Measurements from ENCODE around the gene CDO1.
A peak's percentile ranks its signal among the peaks of the same experiment; 100 is the strongest.

Gene CDO1

DNA sequence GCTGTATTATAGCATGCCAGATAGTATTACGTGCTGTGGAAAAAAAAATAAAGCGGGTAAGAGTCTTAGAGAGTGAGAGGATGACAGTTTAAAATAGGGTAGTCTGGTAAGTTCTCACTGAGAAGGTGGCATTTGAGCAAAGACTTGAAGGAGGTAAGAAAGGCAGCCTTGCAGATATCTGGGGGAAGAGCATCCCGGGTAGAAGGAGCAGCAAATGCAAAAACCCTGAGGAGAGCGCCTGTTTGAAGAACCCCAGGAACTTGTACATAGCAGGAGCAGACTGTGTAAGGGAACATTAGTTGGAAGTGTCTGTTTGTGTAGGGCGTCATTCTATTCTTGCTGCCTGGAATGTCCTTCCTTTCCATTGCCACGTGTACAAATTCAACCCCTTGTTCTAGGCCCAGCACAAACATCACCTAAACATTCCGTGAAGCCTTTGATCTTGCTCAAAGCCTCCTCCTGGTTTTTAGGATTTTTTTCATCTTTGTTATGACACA is 27.9 kb upstream of the CDO1 start:
- no peak overlapping the region for H3K4me3 ChIP-seq (ENCODE audit: low read depth, low read length)
- DNase-seq (ENCODE audit: low read depth): no peak
- TF ChIP-seq, protein P1, sequence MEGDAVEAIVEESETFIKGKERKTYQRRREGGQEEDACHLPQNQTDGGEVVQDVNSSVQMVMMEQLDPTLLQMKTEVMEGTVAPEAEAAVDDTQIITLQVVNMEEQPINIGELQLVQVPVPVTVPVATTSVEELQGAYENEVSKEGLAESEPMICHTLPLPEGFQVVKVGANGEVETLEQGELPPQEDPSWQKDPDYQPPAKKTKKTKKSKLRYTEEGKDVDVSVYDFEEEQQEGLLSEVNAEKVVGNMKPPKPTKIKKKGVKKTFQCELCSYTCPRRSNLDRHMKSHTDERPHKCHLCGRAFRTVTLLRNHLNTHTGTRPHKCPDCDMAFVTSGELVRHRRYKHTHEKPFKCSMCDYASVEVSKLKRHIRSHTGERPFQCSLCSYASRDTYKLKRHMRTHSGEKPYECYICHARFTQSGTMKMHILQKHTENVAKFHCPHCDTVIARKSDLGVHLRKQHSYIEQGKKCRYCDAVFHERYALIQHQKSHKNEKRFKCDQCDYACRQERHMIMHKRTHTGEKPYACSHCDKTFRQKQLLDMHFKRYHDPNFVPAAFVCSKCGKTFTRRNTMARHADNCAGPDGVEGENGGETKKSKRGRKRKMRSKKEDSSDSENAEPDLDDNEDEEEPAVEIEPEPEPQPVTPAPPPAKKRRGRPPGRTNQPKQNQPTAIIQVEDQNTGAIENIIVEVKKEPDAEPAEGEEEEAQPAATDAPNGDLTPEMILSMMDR (IDR thresholded peaks at IDR 0.05; ENCODE audit: low read depth, low read length): no peak
- TF ChIP-seq, protein P2, sequence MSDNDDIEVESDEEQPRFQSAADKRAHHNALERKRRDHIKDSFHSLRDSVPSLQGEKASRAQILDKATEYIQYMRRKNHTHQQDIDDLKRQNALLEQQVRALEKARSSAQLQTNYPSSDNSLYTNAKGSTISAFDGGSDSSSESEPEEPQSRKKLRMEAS (IDR thresholded peaks at IDR 0.05; ENCODE audit: low read depth, low read length): no peak
- TF ChIP-seq MYC (IDR thresholded peaks at IDR 0.05; ENCODE audit: low read depth, low read length): no peak

DNA sequence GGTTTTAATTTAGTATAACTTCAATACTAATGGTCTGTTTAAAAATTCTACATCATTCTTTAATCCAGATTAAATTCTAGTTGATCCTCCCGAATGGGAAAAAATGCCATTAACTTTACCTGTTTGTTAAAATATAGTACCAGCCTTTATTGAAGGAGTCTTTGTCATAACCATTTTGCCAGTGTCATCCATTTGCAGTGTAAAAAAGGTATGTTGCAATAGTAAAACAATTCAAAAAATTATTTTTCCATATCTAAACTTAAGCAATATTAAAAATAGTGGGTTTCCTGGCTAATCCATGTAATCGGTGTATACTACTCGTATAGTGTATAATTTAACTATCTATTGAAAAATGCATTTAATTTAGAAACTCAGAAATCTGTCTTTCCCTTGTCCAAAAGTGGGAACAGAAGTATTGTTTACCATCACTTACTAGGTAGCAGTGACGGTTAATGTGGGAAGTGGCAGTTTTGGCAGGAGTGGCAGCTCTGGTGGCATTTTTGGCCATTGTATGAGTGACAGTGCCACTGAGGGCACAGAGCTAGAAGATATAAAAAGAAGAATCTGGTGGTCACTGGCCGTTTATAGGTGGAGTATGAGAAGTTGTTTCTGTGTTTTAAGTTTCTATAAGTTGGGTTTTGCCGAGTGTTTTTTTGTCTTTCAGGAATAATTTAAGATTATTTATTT is 27.1 kb upstream of the CDO1 start:
- peak; percentile 11 for DNase-seq (ENCODE audit: low read depth)
- peak overlapping the region; percentile 91 for H3K4me3 ChIP-seq (ENCODE audit: low read depth, low read length)
- TF ChIP-seq, protein P2 (IDR thresholded peaks at IDR 0.05; ENCODE audit: low read depth, low read length): no peak
- TF ChIP-seq MYC (IDR thresholded peaks at IDR 0.05; ENCODE audit: low read depth, low read length) (no peak), POLR2A (IDR thresholded peaks at IDR 0.05; ENCODE audit: extremely low read depth, insufficient read length) (no peak)
- TF ChIP-seq, protein P1 (IDR thresholded peaks at IDR 0.05; ENCODE audit: low read depth, low read length): no peak

DNA sequence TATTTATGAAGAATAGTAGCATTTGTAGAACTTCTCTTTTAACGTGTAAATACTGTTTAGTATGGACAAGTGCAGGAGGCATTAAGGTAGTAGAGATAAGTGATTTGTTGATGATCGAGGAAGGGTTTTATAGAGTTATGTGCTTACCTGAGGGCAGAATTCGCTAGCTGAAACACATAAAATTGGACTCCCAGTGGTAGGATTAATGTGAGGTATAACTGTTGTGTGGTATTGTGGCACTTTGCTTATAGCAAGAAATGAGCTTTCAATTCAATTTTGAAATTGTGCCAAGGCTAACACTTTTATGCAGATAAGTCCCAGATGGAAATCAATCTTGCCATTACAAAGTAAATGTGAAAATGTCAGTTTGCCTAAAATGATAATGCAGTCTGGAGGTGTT is 26.5 kb upstream of the CDO1 start:
- TF ChIP-seq POLR2A (IDR thresholded peaks at IDR 0.05; ENCODE audit: extremely low read depth, insufficient read length) (no peak), MYC (IDR thresholded peaks at IDR 0.05; ENCODE audit: low read depth, low read length) (no peak)
- TF ChIP-seq, protein P1 (IDR thresholded peaks at IDR 0.05; ENCODE audit: low read depth, low read length): no peak
- TF ChIP-seq, protein P2 (IDR thresholded peaks at IDR 0.05; ENCODE audit: low read depth, low read length): no peak
- DNase-seq (ENCODE audit: low read depth): no peak
- H3K4me3 ChIP-seq (ENCODE audit: low read depth, low read length): peak overlapping the region; percentile 91

DNA sequence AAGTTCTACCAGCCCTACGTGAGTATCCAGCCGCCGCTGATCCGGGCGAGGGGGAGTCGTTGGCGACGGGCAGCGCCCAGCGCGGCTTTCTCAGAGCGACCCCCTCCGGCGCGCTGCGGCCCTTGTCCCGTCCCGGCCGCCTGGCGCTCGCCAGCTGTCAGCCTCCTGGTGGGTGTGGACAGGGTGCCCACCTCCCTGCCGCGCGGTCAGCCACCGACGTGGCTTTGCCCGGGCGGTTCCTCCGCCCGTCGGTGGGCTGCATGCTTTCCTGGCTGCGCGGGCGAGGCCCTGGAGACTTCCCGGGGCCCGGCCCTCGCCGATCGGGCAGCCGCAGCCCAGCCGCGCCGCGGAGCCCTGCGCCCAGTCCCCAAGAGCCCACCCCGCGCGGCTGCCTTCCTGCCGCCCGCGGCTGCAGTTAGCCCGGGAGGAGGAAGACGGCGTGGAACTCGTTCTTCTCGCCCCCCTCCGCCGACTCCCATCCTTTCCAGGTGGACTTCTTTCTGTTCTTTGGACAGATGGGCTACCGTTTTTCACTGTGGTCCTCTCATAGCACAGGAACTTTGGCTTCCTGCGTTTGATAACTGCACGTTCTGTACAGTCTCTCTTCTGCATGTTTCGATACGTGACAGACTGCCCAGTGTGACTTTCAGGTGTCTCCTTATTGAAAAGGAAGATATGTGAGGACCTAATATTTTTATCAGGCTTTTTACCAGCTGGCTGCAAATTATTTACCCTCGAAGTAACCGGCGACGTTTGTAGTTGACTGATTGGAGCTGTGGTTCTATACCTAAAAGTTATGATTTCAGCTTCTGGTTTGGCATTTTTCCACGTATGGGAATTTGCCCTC is 25.9 kb upstream of the CDO1 start:
- H3K4me3 ChIP-seq (ENCODE audit: low read depth, low read length): peak overlapping the region; percentile 91
- TF ChIP-seq, protein P2 (IDR thresholded peaks at IDR 0.05; ENCODE audit: low read depth, low read length): peak; percentile 31
- TF ChIP-seq MYC (IDR thresholded peaks at IDR 0.05; ENCODE audit: low read depth, low read length) (peak; percentile 49; the same call in 1 of the 2 replicates), POLR2A (IDR thresholded peaks at IDR 0.05; ENCODE audit: extremely low read depth, insufficient read length) (no peak)
- TF ChIP-seq, protein P1 (IDR thresholded peaks at IDR 0.05; ENCODE audit: low read depth, low read length): peak; percentile 19
- peak; percentile 81 for DNase-seq (ENCODE audit: low read depth)

DNA sequence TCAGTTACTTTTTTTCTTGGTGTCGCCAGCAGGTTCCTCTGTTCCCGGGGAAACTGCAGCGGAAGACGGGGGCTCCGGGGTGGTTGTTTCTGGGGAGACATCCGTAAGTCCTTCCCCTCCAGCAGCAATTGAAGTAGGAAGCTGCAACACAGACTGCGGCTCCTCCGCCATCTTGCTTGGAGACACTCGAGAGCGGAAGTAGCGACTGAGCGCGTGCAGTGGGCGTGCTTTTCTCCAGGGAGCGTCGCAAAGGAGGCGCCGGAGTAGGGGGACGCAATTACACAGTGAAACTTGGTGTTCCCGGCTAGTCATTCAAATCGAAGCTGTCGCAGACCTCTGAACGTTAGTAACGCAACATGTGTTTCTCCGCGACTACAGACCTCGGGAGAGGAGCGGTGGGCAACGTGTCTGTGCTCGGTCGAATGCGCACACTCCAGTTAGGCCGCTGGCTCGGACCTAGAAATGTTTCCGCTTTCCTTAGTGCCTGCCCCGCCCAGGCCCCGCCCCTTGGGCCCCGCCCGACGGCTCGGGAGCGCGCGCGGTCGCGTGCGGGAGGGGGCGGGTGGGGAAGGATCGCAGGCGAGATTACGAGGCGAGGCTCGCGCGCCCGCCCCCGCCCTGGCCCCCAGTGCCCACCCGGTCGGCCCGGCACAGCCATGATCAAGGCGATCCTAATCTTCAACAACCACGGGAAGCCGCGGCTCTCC is 25.1 kb upstream of the CDO1 start, which contains the start of the genes AP3S1 and ATG12:
TSS of gene AP3S1 (plus strand) at position 554 of the 707 bp plus-strand sequence. CDS start at position 657, 103 bp downstream.
TSS of gene ATG12 (minus strand) at position 184 of the 707 bp plus-strand sequence. CDS start at position 171, 13 bp downstream.
- TF ChIP-seq MYC (IDR thresholded peaks at IDR 0.05; ENCODE audit: low read depth, low read length) (peak; percentile 95), POLR2A (IDR thresholded peaks at IDR 0.05; ENCODE audit: extremely low read depth, insufficient read length) (peak; percentile 80)
- TF ChIP-seq, protein P1 (IDR thresholded peaks at IDR 0.05; ENCODE audit: low read depth, low read length): no peak
- TF ChIP-seq, protein P2 (IDR thresholded peaks at IDR 0.05; ENCODE audit: low read depth, low read length): peak; percentile 91
- peak within 1 kb of the TSS; percentile 91 for H3K4me3 ChIP-seq (ENCODE audit: low read depth, low read length)
- peak; percentile 94 for DNase-seq (ENCODE audit: low read depth)
